ENCODE measurements around the gene MLXIP. TPM values are rescaled to one million over a fixed set of nuclear protein-coding genes. Genes with fewer than 3 reads are reported as not detected.

The MLXIP gene
- total and polyA plus RNA-seq, 2 donors (not counting 3 experiments of a cell fraction or from before 2014, with no cell fraction given): 22.0 to 72.5 TPM

DNA sequence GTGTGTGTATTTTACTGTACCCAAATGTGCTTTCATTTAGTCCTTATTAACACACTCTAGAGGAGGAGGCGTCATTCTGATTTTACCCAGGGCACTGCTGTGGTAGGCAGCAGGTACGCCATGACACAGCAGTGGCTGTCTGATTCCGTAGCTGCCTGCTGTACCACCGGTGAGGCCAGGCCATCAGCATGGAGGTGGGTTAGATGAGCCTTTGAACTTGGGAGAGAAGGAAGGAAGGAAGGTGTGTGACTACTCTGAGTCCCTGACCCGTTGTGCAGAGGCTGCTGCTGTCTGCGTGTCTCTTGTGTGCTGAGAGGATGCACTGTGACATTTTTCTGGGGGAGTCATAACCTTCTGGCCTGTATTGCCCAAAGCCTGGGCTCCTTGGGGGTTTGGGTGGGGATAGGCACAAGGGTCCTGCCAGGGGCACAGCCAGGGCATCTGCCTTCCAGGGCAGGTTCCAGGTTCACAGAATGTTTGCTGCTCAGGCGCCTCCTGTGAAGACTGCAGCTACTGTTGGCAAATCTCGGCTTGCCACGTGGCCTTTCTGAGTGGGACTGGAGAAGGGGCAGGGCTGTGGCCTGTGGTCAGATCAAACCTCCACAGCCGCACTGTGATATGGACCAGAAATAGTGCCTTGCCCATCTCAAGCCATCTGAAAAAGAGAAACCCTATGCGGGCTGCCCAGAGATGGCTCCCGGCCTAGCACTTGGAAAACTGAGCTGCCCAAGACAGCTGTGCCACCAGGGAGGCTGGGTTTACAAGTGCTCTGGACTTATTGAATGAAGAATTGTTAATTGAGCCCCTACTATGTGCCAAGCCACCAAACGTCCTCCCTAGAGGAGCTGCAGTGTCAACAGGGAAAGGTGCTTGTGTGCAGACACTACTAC is 47.1 kb downstream of the MLXIP start:
- ChIA-PET POLR2A (no interaction called here), CTCF (interaction anchor here (0.8 to 6.2 kb wide), 3 partner anchors 14 to 71 kb away, joined by 3 to 156 read pairs (median 8); no protein-coding TSS in a partner anchor)
- no peaks in the 10 kb centered on the region for H3K27me3 ChIP-seq (ENCODE audit: control insufficient read depth in 2 of 2, insufficient read depth in 2 of 2, low read length in 2 of 2)
- BruUV-seq (replicated peaks): no TSS peak
- dilution Hi-C loops (cut with MboI; ENCODE audit: extremely low pct_ligation_motif_present, low sequenced_read_pairs) (no loop called here), intact Hi-C loops (cut with micrococcal nuclease) (no loop called here)
- H3K9me1 ChIP-seq (replicated peaks; ENCODE audit: control insufficient read depth, extremely low read depth, insufficient read depth, low read length): no peaks in the 10 kb centered on the region
- DNase-seq (ENCODE audit: low read depth, low spot score) (no peak), FAIRE-seq (no peak)
- no peak overlapping the region for H3K27ac ChIP-seq (ENCODE audit: insufficient read depth, low read depth, low read length)
- H3K4me2 ChIP-seq (ENCODE audit: insufficient read depth, low read length): no peak overlapping the region
- H3K4me3 ChIP-seq (replicated peaks in 1 of 3; ENCODE audit: insufficient read depth in 1 of 3, low read depth in 1 of 3, low read length in 3 of 3): no peak overlapping the region
- peaks cover 26% of the 10 kb centered on the region for H3K79me2 ChIP-seq (ENCODE audit: control insufficient read depth, insufficient read depth, low read length)
- no peak for TF ChIP-seq JUN (IDR thresholded peaks at IDR 0.05; ENCODE audit: borderline replicate concordance, insufficient read depth, insufficient read length, low read depth)
- no peak for TF ChIP-seq EZH2 (IDR thresholded peaks at IDR 0.05; ENCODE audit: borderline replicate concordance, low read depth, low read length, severe bottlenecking)
- TF ChIP-seq GATA2 (IDR thresholded peaks at IDR 0.05; ENCODE audit: insufficient read depth, insufficient read length, low read depth, low read length): no peak
- TF ChIP-seq MYC (IDR thresholded peaks at IDR 0.05; ENCODE audit: low read depth, low read length): no peak
- TF ChIP-seq FOS (IDR thresholded peaks at IDR 0.05; ENCODE audit: borderline replicate concordance, insufficient read depth, low read length): no peak
- TF ChIP-seq POLR2AphosphoS5 (IDR thresholded peaks at IDR 0.05; ENCODE audit: insufficient read depth, low read depth, low read length): no peak
- no peak for TF ChIP-seq POLR2A (IDR thresholded peaks at IDR 0.05; ENCODE audit: low read depth, low read length)
- TF ChIP-seq, protein P1, sequence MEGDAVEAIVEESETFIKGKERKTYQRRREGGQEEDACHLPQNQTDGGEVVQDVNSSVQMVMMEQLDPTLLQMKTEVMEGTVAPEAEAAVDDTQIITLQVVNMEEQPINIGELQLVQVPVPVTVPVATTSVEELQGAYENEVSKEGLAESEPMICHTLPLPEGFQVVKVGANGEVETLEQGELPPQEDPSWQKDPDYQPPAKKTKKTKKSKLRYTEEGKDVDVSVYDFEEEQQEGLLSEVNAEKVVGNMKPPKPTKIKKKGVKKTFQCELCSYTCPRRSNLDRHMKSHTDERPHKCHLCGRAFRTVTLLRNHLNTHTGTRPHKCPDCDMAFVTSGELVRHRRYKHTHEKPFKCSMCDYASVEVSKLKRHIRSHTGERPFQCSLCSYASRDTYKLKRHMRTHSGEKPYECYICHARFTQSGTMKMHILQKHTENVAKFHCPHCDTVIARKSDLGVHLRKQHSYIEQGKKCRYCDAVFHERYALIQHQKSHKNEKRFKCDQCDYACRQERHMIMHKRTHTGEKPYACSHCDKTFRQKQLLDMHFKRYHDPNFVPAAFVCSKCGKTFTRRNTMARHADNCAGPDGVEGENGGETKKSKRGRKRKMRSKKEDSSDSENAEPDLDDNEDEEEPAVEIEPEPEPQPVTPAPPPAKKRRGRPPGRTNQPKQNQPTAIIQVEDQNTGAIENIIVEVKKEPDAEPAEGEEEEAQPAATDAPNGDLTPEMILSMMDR (IDR thresholded peaks at IDR 0.05; ENCODE audit: extremely low read depth in 1 of 2, insufficient read depth in 1 of 2, low read depth in 1 of 2, low read length in 2 of 2): no peak
- TF ChIP-seq, protein P2, sequence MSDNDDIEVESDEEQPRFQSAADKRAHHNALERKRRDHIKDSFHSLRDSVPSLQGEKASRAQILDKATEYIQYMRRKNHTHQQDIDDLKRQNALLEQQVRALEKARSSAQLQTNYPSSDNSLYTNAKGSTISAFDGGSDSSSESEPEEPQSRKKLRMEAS (IDR thresholded peaks at IDR 0.05; ENCODE audit: insufficient read depth, insufficient read length): no peak
- H3K9me3 ChIP-seq (replicated peaks; ENCODE audit: control insufficient read depth, insufficient read depth, low read length): no peaks in the 10 kb centered on the region
- H3K9ac ChIP-seq (replicated peaks; ENCODE audit: extremely low read depth, insufficient read depth, low read length): no peak overlapping the region
- H3K4me1 ChIP-seq (ENCODE audit: control insufficient read depth, extremely low read depth, insufficient read depth, low read length): peaks cover 6% of the 10 kb centered on the region
- no peak overlapping the region for H2AFZ ChIP-seq (ENCODE audit: low read depth, low read length)
- H4K20me1 ChIP-seq (replicated peaks; ENCODE audit: control insufficient read depth, extremely low read depth, insufficient read depth, low read length): no peaks in the 10 kb centered on the region
- H3K36me3 ChIP-seq (ENCODE audit: control insufficient read depth in 2 of 2, extremely low read depth in 1 of 2, insufficient read depth in 2 of 2, low read length in 2 of 2): peaks cover 0 to 29% of the 10 kb centered on the region in 2 experiments

All from endothelial cell of umbilical vein (primary cell).